DMS153 (cell line): ENCODE data around the gene INSL3.

Experiments used
- DNase-seq: peaks from one replicate; lab custom pipeline; 2025; lab: John Stamatoyannopoulos, UW

The INSL3 gene

DNA sequence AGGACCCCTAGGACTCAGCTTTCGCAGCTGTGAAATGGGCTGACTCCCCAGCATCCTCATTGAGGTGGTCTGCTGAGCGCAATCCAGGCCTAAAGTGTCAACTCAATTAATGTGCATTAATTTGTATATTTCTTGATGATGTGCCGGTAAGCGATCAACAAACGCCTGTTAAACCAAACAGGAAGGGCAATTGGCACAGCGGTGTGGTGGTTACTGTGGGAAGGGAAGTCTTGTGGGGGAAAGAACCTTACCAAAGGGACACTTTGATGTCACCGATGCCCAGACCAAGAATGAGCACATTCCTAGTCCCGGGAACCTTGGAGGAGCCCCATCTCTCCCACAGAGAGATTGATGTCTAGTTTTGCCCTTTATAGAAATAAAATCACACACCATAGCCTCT is 24.8 kb upstream of the INSL3 start:
- no peak for DNase-seq

DNA sequence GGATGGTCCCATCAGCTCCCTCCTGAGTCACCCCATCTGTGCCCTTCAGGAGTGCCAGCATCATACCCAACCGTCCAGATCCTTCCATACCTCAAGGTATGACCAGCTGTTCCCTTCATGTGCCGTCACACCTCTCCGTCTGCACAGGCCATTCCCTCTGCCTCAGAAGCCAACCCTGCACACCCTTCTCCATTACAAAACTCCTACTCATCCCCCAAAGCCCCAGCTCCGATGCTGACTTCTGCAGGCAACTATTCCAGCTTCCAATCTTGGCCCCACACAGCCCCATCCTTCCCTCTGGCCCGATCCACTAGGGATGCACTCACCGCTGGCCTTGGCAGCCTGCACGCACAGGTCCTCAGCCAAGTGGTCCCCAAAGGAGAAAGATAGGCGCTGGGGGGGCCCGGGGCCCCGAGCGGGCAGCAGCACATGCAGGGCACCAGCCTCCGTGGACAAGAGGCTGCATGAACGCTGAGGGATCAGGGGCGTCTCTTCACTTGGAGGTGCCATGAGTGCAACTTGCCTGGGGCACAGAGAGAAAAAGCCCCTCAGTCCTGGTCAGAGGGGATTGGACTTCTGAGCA is 22.7 kb upstream of the INSL3 start:
- no peak for DNase-seq

- no peak for DNase-seq
These were observed 22.0 kb upstream of the INSL3 start for GRCh38 chr19:17843292-17843827.

DNA sequence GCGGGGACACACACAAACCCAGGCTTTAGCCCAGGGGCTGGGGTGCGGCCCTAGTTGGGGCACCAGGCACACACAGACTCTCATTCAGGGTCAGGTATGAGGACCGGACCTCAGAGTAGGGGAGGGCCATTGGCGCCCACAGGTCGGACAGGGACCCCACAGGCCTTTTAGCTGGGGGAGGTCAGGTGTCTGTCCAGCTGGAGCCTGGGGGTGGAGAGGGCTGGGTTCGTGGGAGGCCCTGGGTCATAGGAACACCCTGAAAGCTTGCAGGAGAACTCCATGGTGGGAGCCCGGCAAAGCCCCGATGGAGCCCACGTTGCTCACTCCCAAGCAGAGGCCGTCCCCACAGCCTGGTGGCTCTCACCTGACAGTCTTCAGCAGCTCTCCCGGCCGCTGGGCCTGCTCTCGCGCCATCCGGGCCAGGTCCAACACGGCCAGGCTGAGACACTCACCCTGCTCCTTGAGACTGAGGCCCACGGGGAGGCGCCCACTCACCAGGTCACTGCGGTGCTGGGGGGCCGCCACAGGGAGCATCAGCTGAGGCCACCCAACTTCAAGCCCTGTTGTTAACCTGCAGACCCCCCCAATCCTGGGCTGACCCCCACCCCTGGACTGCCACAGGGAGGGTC is 21.5 kb upstream of the INSL3 start:
- DNase-seq: no peak

GRCh38 chr19:17841810-17842662 is 20.7 kb upstream of the INSL3 start:
- peak; percentile 91 for DNase-seq

DNA sequence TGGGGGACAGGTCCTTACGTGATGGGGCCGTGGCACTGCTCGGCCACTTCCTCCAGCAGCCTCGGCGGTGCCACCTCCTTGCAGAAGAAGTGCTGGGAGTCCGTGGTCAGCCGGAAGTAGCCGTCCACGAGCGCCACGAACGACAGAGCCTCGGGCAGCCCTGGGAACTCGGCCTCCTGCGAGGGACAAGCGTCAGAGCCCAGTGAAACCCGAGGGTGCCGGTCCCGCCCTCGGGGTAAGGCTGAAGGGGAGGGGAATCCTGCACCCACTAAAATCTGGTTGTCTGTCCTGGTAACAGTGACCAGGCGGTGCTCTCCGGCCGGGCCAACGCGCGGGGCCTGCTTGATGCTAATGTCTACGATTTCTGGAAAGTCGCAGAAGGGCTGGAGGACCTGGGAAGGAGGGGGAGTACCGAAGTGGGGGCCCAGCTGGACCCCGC is 20.1 kb upstream of the INSL3 start:
- no peak for DNase-seq

DNA sequence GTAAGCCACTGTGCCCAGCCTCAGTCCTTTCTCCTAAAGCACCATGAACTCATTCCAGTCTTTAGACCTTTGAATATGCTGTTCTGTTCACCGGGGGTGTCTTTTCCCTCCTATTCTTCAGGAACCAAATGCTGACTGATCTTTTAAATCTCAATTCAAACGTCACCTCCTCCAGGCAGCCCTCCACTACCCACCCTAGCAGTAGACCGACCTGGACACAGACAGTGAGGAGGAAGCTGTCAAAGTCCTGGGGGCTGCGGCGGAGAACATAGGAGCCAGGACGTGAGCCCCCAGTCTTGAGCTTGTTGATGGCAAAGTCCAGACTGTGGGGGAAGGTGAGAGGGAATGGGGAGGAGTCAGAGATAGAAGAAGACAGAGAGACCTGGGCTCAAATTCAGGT is 18.7 kb upstream of the INSL3 start:
- no peak for DNase-seq

DNA sequence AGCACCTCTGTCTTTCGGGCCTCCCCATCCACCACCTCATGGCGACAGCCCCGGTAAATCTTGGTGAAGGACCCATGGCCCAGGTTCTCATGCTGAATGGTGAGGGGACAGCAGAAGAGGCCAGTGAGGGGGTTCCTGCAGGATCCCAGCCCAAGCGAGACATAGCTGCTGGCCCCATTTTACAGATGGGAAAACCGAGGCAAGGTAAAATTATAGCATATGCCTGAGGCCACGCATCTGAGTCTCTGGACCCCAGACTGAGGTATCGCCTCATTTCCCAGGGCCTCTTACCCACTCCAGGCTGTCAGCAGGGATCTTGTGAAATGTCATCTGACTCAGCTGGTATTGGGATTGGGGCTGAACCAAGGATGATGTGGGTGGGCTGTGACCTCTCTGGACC is 16.7 kb upstream of the INSL3 start:
- no peak for DNase-seq

DNA sequence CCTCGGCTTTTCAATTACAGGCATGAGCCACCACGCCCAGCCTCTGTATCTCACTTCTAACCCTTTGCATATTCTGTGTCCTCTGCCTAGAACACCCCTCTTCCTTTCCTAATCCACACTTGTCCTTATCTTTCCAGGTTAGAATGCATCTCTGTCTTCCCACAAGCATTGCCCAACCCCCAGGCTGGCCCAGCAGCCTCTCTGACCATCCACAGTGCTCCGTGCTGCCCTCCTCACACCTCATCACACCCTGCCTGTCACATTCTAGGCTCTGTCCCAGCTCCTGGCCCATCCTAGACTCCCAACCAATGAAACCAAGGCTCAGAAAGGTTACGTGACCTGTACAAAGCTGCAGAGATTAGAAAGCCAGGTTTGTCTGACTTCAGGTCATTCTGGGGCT is 15.2 kb upstream of the INSL3 start:
- DNase-seq: no peak

- DNase-seq: no peak
These were observed 14.1 kb upstream of the INSL3 start for GRCh38 chr19:17835182-17836006.

- DNase-seq: no peak
These were observed 13.2 kb upstream of the INSL3 start for GRCh38 chr19:17834350-17835181.

GRCh38 chr19:17832443-17833208 is 11.3 kb upstream of the INSL3 start:
- no peak for DNase-seq

DNA sequence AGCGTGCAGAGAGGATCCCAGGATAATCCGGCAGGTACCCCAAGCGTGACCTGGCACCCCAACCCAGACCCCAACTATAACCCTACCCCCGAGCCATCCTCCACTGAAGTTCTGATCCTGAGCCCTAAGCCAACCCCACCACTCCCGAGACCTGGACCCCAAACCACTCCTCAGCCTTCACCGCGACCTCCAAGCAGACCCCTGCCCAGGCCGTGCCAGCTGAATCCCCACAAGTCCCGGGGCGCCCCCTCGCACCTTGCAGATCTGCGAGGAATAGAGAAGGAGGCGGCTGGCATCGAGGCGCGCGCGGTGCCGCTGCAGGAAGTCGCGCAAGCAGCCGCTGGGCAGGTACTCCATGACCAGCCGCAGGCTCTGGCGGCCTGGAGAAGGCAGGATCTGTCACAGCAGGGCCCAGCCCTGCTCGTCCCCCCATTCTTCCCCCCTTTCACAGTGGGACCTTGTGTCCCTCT is 10.1 kb upstream of the INSL3 start:
- DNase-seq: no peak

GRCh38 chr19:17830567-17831418 is 9.5 kb upstream of the INSL3 start:
- DNase-seq: peak; percentile 79

DNA sequence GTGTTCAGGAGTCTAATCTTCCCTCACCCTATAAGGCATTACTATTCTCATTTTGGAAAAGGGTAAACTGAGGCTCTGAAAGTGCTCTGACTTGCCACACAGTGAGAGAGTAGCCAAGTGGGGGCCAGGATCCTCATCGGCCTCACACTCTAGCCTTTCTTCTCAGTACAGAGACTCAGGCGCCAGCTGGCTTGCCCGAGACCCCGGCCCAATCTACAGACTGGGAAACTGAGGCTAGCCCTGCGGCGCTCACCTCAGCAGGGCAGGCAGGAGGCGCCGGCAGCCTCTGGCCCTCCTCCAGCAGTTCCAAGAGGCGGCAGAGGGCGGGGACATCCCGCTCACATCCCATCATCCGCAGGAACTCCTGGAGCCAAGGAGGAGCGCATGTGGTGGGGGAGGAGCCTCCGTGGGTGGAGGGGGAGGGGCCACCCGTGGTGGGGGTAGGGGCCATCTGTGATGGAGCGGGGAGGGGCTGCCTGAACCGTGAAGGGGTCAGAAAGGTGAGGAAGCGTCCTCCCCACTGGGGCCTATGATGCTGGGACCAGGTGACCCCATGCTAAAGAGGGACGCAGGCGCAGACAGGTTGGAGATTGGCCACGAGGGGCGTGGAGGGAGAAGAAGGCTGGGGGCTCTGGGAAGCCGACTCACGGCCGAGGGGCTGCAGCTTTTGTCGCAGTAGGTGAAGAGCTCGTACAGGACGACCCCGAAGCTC is 8.7 kb upstream of the INSL3 start:
- DNase-seq: peak; percentile 61

- DNase-seq: no peak
These were observed 5.3 kb upstream of the INSL3 start for GRCh38 chr19:17826508-17827056.

- DNase-seq: no peak
These were observed 3.0 kb upstream of the INSL3 start for GRCh38 chr19:17824339-17824738.

- no peak for DNase-seq
These were observed 3.5 kb downstream of the INSL3 start for GRCh38 chr19:17817668-17818363.
